ENCODE results near the gene DGLUCY.
"Not testable (repeated sequence)": the region's sequence is repeated elsewhere in the genome, so short reads cannot be mapped to it uniquely, and the experiment has no call there.

Gene DGLUCY

GRCh38 chr14:91226360-91226759 lies 112.5 kb downstream of the DGLUCY start:
- H3K9me3 ChIP-seq (ENCODE audit: control insufficient read depth in 5 of 5, low read length in 5 of 5); H3K4me3 ChIP-seq (ENCODE audit: low read depth in 1 of 5, low read length in 5 of 5); H3K27me3 ChIP-seq (ENCODE audit: control insufficient read depth in 5 of 5, insufficient read depth in 4 of 5, low read length in 5 of 5); H3K9ac ChIP-seq (ENCODE audit: low read length in 5 of 5); H3K27ac ChIP-seq (ENCODE audit: low read depth, low read length): not testable (repeated sequence)
- H3K4me1 ChIP-seq (ENCODE audit: control insufficient read depth in 5 of 5, insufficient read depth in 5 of 5, low read length in 5 of 5) = peaks cover 0 to 31% (median 18%) of the 10 kb centered on the region in 5 donors
- peaks cover 5 to 31% (median 18%) of the 10 kb centered on the region in 5 donors for H3K36me3 ChIP-seq (ENCODE audit: control insufficient read depth in 5 of 5, insufficient read depth in 5 of 5, low read length in 5 of 5)

- H3K27me3 ChIP-seq (ENCODE audit: control insufficient read depth in 5 of 5, insufficient read depth in 4 of 5, low read length in 5 of 5) = no peaks in the 10 kb centered on the region
- H3K9ac ChIP-seq (ENCODE audit: low read length in 5 of 5) = no peak overlapping the region
- H3K9me3 ChIP-seq (ENCODE audit: control insufficient read depth in 5 of 5, low read length in 5 of 5) = peaks cover 0 to 8% (median 0%) of the 10 kb centered on the region in 5 donors
- H3K4me1 ChIP-seq (ENCODE audit: control insufficient read depth in 5 of 5, insufficient read depth in 5 of 5, low read length in 5 of 5) = peaks cover 0 to 24% (median 18%) of the 10 kb centered on the region in 5 donors
- H3K27ac ChIP-seq (ENCODE audit: low read depth, low read length) = no peak overlapping the region
- H3K4me3 ChIP-seq (ENCODE audit: low read depth in 1 of 5, low read length in 5 of 5) = no peak overlapping the region
- peaks cover 5 to 28% (median 18%) of the 10 kb centered on the region in 5 donors for H3K36me3 ChIP-seq (ENCODE audit: control insufficient read depth in 5 of 5, insufficient read depth in 5 of 5, low read length in 5 of 5)
Observed at GRCh38 chr14:91227183-91227628, 113.3 kb downstream of the DGLUCY start.

- Histone ChIP-seq H3K9ac (ENCODE audit: low read length in 5 of 5) (no peak overlapping the region), H3K27ac (ENCODE audit: low read depth, low read length) (no peak overlapping the region), H3K9me3 (ENCODE audit: control insufficient read depth in 5 of 5, low read length in 5 of 5) (peaks cover 0 to 8% (median 0%) of the 10 kb centered on the region in 5 donors), H3K27me3 (ENCODE audit: control insufficient read depth in 5 of 5, insufficient read depth in 4 of 5, low read length in 5 of 5) (no peaks in the 10 kb centered on the region), H3K36me3 (ENCODE audit: control insufficient read depth in 5 of 5, insufficient read depth in 5 of 5, low read length in 5 of 5) (peaks cover 5 to 26% (median 18%) of the 10 kb centered on the region in 5 donors), H3K4me3 (ENCODE audit: low read depth in 1 of 5, low read length in 5 of 5) (no peak overlapping the region), H3K4me1 (ENCODE audit: control insufficient read depth in 5 of 5, insufficient read depth in 5 of 5, low read length in 5 of 5) (peaks cover 0 to 20% (median 8%) of the 10 kb centered on the region in 5 donors)
Observed at GRCh38 chr14:91228112-91229004, 114.5 kb downstream of the DGLUCY start.

- peaks cover 0 to 15% (median 1%) of the 10 kb centered on the region in 5 donors for H3K4me1 ChIP-seq (ENCODE audit: control insufficient read depth in 5 of 5, insufficient read depth in 5 of 5, low read length in 5 of 5)
- no peaks in the 10 kb centered on the region for H3K27me3 ChIP-seq (ENCODE audit: control insufficient read depth in 5 of 5, insufficient read depth in 4 of 5, low read length in 5 of 5)
- peaks cover 0 to 8% (median 2%) of the 10 kb centered on the region in 5 donors for H3K9me3 ChIP-seq (ENCODE audit: control insufficient read depth in 5 of 5, low read length in 5 of 5)
- peaks cover 5 to 26% (median 17%) of the 10 kb centered on the region in 5 donors for H3K36me3 ChIP-seq (ENCODE audit: control insufficient read depth in 5 of 5, insufficient read depth in 5 of 5, low read length in 5 of 5)
- no peak overlapping the region for H3K4me3 ChIP-seq (ENCODE audit: low read depth in 1 of 5, low read length in 5 of 5)
- no peak overlapping the region for H3K27ac ChIP-seq (ENCODE audit: low read depth, low read length)
- no peak overlapping the region for H3K9ac ChIP-seq (ENCODE audit: low read length in 5 of 5)
Observed at GRCh38 chr14:91229005-91229382, 115.1 kb downstream of the DGLUCY start.

- no peaks in the 10 kb centered on the region for H3K27me3 ChIP-seq (ENCODE audit: control insufficient read depth in 5 of 5, insufficient read depth in 4 of 5, low read length in 5 of 5)
- H3K27ac ChIP-seq (ENCODE audit: low read depth, low read length) = no peak overlapping the region
- H3K4me1 ChIP-seq (ENCODE audit: control insufficient read depth in 5 of 5, insufficient read depth in 5 of 5, low read length in 5 of 5) = peaks cover 0 to 19% (median 0%) of the 10 kb centered on the region in 5 donors
- no peak overlapping the region for H3K4me3 ChIP-seq (ENCODE audit: low read depth in 1 of 5, low read length in 5 of 5)
- H3K9ac ChIP-seq (ENCODE audit: low read length in 5 of 5) = no peak overlapping the region
- peaks cover 0 to 11% (median 7%) of the 10 kb centered on the region in 5 donors for H3K9me3 ChIP-seq (ENCODE audit: control insufficient read depth in 5 of 5, low read length in 5 of 5)
- H3K36me3 ChIP-seq (ENCODE audit: control insufficient read depth in 5 of 5, insufficient read depth in 5 of 5, low read length in 5 of 5) = peaks cover 5 to 22% (median 13%) of the 10 kb centered on the region in 5 donors
Observed at GRCh38 chr14:91229743-91230200, 115.9 kb downstream of the DGLUCY start.

GRCh38 chr14:91230397-91231035 lies 116.6 kb downstream of the DGLUCY start:
- peaks cover 0 to 11% (median 7%) of the 10 kb centered on the region in 5 donors for H3K9me3 ChIP-seq (ENCODE audit: control insufficient read depth in 5 of 5, low read length in 5 of 5)
- H3K9ac ChIP-seq (ENCODE audit: low read length in 5 of 5) = no peak overlapping the region
- no peaks in the 10 kb centered on the region for H3K27me3 ChIP-seq (ENCODE audit: control insufficient read depth in 5 of 5, insufficient read depth in 4 of 5, low read length in 5 of 5)
- no peak overlapping the region for H3K4me3 ChIP-seq (ENCODE audit: low read depth in 1 of 5, low read length in 5 of 5)
- no peak overlapping the region for H3K27ac ChIP-seq (ENCODE audit: low read depth, low read length)
- H3K4me1 ChIP-seq (ENCODE audit: control insufficient read depth in 5 of 5, insufficient read depth in 5 of 5, low read length in 5 of 5) = peaks cover 0 to 19% (median 0%) of the 10 kb centered on the region in 5 donors
- peaks cover 0 to 16% (median 8%) of the 10 kb centered on the region in 5 donors for H3K36me3 ChIP-seq (ENCODE audit: control insufficient read depth in 5 of 5, insufficient read depth in 5 of 5, low read length in 5 of 5)

- H3K27me3 ChIP-seq (ENCODE audit: control insufficient read depth in 5 of 5, insufficient read depth in 4 of 5, low read length in 5 of 5) = no peaks in the 10 kb centered on the region
- H3K4me1 ChIP-seq (ENCODE audit: control insufficient read depth in 5 of 5, insufficient read depth in 5 of 5, low read length in 5 of 5) = peaks cover 0 to 19% (median 0%) of the 10 kb centered on the region in 5 donors
- H3K4me3 ChIP-seq (ENCODE audit: low read depth in 1 of 5, low read length in 5 of 5) = no peak overlapping the region
- H3K9ac ChIP-seq (ENCODE audit: low read length in 5 of 5) = no peak overlapping the region
- H3K36me3 ChIP-seq (ENCODE audit: control insufficient read depth in 5 of 5, insufficient read depth in 5 of 5, low read length in 5 of 5) = peaks cover 0 to 16% (median 8%) of the 10 kb centered on the region in 5 donors
- H3K9me3 ChIP-seq (ENCODE audit: control insufficient read depth in 5 of 5, low read length in 5 of 5) = peaks cover 0 to 11% (median 7%) of the 10 kb centered on the region in 5 donors
- no peak overlapping the region for H3K27ac ChIP-seq (ENCODE audit: low read depth, low read length)
Observed at GRCh38 chr14:91231446-91231845, 117.6 kb downstream of the DGLUCY start.

- peaks cover 0 to 16% (median 8%) of the 10 kb centered on the region in 5 donors for H3K36me3 ChIP-seq (ENCODE audit: control insufficient read depth in 5 of 5, insufficient read depth in 5 of 5, low read length in 5 of 5)
- no peaks in the 10 kb centered on the region for H3K27me3 ChIP-seq (ENCODE audit: control insufficient read depth in 5 of 5, insufficient read depth in 4 of 5, low read length in 5 of 5)
- peaks cover 0 to 11% (median 7%) of the 10 kb centered on the region in 5 donors for H3K9me3 ChIP-seq (ENCODE audit: control insufficient read depth in 5 of 5, low read length in 5 of 5)
- H3K4me1 ChIP-seq (ENCODE audit: control insufficient read depth in 5 of 5, insufficient read depth in 5 of 5, low read length in 5 of 5) = peaks cover 0 to 19% (median 0%) of the 10 kb centered on the region in 5 donors
- no peak overlapping the region for H3K9ac ChIP-seq (ENCODE audit: low read length in 5 of 5)
- H3K27ac ChIP-seq (ENCODE audit: low read depth, low read length) = no peak overlapping the region
- no peak overlapping the region for H3K4me3 ChIP-seq (ENCODE audit: low read depth in 1 of 5, low read length in 5 of 5)
Observed at GRCh38 chr14:91232052-91232451, 118.2 kb downstream of the DGLUCY start.

GRCh38 chr14:91232603-91233002 lies 118.7 kb downstream of the DGLUCY start:
- Histone ChIP-seq H3K4me1 (ENCODE audit: control insufficient read depth in 5 of 5, insufficient read depth in 5 of 5, low read length in 5 of 5) (peaks cover 0 to 19% (median 0%) of the 10 kb centered on the region in 5 donors), H3K36me3 (ENCODE audit: control insufficient read depth in 5 of 5, insufficient read depth in 5 of 5, low read length in 5 of 5) (peaks cover 0 to 12% (median 4%) of the 10 kb centered on the region in 5 donors), H3K9ac (ENCODE audit: low read length in 5 of 5) (no peak overlapping the region), H3K27me3 (ENCODE audit: control insufficient read depth in 5 of 5, insufficient read depth in 4 of 5, low read length in 5 of 5) (no peaks in the 10 kb centered on the region), H3K9me3 (ENCODE audit: control insufficient read depth in 5 of 5, low read length in 5 of 5) (peaks cover 0 to 11% (median 7%) of the 10 kb centered on the region in 5 donors), H3K4me3 (ENCODE audit: low read depth in 1 of 5, low read length in 5 of 5) (no peak overlapping the region), H3K27ac (ENCODE audit: low read depth, low read length) (no peak overlapping the region)

Data from subcutaneous abdominal adipose tissue (tissue), 5 donors.